Dedifferentiated amniotic fluid mesenchymal stem cell (primary cell): ENCODE data around the gene PCLAF.

Experiments used
- DNase-seq: peaks from one replicate; pipeline ENCODE4 v3.0.0-alpha.2; 2016; ENCODE audit errors: extremely low spot score

PCLAF gene

DNA sequence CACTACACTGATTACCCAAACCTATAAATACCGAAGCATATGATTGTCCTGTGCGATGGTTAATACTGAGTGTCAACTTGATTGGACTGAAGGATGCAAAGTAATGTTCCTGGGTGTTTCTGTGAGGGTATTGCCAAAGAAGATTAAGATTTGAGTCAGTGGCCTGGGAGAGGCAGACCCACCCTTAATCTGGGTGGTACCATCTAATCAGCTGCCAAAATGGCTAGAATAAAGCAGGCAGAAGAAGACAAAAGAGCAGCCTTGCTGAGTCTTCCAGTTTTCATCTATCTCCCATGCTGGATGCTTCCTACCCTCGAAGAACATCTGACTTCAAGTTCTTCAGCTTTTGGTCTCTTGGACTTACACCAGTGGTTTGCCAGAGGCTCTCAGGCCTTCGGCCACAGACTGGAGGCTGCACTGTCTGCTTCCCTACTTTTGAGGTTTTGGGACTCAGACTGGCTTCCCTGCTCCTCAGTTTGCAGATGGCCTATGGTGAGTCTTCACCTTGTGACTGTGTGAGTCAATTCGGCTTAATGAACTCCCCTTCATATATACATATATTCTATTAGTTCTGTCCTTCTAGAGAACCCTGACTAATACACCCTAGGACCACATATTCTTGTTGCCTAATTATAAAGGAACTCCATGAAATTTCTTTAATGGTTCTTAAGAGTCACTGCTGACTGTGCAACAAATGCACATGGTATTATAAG lies 56.9 kb downstream of the PCLAF start:
- DNase-seq, result no peak

DNA sequence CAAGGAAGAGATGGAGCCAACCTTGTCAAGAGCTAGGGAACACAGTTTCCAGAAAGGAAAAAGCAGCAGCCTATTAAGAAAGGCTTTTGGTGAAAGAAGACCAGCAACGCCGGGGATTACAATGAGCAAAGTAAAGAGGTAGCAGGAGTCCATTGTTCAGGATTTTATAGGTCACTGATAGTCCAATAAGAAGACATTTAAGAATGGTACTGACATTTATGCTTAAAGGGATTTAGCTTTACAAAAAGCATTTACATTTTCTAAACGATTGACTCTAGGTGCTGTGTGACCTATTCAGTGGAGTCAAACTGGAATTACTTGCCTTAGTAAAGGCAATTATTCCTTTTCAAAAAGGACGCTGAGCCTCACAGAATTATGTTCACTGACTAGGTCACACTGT lies 66.0 kb downstream of the PCLAF start:
- DNase-seq, result no peak

DNA sequence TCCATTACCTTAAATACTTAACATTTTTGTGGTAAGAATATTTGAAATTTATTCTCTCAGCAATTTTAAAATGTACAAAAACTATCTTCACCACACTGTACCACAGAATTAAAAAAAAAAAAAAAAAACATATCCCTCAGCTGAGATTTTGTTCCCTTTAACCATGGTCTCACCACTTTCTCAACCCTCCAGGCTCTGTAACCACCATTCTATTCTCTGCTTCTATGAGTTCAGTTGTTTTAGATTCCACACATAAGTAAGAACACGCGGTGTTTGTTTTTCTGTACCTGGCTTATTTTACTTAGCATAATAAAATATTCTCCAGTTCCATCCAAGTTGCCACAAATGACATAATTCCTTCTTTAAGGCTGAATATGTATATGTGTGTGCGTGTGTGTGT lies 66.8 kb downstream of the PCLAF start:
- no peak for DNase-seq
